HG02840 (cell line): ENCODE data around the gene CTBS.
"Not testable (repeated sequence)": the region's sequence is repeated elsewhere in the genome, so short reads cannot be mapped to it uniquely, and the experiment has no call there.

Source experiments
- ATAC-seq: cut with Tn5 transposase; IDR thresholded peaks from one replicate; pipeline ENCODE4 v1.9.1; 2021; ENCODE audit warnings: mild to moderate bottlenecking, moderate library complexity, moderate number of reproducible peaks; ENCODE audit not compliant: unreplicated experiment, low FRiP score

The CTBS gene, protein sequence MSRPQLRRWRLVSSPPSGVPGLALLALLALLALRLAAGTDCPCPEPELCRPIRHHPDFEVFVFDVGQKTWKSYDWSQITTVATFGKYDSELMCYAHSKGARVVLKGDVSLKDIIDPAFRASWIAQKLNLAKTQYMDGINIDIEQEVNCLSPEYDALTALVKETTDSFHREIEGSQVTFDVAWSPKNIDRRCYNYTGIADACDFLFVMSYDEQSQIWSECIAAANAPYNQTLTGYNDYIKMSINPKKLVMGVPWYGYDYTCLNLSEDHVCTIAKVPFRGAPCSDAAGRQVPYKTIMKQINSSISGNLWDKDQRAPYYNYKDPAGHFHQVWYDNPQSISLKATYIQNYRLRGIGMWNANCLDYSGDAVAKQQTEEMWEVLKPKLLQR

DNA sequence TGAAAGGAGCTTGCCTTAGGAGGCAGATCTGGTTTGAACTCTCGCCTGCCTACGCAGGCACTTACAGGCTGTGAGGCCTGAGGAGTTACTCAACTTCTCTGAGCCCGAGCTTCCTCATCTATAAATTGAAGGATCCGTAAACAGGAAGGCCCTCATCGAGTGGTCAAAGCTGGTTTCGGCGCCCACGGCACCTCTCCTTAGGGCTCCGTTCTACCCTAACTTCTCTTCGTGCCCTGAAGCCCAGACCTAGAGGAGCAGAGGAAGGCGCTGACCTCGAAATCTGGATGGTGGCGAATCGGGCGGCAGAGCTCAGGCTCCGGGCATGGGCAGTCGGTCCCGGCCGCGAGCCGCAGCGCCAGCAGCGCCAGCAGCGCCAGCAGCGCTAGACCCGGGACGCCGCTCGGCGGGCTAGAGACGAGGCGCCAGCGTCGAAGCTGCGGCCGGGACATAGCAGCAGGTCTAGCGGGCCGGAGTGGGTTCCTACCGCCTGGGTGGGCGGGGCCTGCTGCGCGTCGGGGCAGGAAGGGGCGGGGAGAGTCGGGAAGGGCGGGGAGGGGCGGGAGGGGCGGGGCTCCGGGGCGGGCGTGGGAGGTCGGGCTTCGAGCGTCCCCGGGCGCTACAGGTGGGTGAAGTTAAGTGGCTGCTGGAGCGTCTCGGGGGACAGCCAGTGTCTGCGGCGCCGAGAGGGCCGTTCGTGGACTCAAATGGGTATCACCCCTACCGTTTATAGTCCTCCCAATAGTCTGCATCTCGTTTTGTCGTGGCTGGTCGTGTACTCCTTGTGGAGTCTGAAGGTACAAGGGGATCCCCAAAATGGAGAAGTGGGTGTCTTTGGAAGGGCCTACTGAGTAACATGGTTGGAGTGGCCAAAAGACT is at the start of gene CTBS:
Gene CTBS, minus strand, starts transcription at position 474 of the 876 bp plus-strand sequence. Its CDS starts 25 bp downstream, at position 449.
- ATAC-seq: peak; percentile 89

DNA sequence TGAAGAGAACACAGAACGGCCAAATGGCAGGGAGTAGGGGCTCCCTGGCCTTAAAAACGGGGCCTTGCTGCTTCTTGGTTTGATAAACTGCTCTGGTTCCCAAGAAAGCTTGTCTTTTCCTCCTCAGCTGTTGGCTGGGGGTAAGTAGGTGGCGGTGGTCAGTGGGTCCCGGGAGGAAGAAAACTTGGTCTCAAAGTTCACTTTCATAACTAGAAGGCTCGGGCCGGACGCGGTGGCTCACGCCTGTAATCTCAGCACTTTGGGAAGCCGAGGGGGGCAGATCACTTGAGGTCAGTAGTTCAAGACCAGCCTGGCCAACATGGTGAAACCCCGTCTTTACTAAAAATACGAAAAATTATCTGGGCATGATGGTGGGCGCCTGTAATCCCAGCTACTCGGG is 47.3 kb upstream of the CTBS start:
- no peak for ATAC-seq

DNA sequence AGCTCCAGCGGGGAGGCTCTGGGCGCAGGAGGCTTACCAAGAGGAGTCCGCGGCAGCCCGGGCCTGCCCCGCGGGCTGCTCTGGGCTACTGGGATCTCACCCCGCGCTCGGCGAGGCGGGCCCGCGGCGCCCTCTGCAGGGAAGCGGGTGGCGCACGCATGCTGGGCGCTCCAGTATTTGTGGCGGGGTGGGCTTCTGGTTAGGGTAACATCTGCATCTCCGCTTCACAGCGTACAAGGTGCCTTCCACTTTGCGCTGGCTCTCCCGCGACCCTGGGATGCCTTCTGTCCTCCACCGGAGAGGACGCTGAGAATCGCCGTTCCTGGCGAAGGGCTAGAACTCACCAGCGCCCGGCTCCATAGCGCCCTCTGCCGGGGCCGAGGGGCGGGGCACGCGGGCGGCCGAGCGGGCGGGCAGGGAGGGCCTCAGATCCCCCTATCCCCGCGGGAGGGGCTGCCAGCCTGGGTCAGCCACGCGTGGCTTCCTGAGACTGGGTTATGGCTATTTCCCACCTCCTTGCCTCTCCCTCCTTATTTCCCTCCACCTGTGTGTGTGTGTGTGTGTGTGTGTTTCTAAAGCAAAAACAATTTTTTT is 46.6 kb upstream of the CTBS start:
- peak; percentile 96 for ATAC-seq

DNA sequence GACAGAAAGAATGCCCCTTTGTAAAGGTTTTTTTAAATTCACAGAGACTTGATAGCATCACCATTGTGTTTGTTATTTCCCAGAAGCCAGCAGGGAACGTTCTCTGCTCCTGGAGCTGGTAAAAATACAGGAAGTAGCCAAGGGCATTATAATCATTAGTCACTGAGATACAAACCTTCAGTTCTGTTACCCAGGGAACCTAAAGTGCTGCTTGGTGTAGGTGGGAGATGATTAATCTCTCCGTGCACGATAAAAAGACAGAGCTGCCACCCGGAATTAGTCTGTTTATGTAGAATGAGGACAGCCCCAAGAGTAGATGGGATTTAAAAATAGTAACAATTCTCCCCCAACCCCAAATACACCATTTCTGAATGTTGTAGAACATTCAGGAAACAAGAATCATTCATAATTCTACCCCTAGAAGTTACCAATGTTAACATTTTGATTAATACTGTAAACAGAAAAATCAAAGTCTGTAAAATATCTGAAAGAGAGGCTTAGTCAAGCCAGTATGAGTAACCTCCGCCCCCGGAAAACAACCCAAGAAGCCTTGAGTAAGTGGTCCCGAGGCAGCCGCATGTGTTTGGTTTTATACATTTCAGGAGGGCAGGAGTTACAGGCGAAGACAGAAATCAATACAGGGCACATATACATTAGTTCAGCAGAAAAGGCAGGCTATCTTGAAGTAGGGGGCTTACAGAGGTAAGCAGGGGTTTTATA is 45.3 kb upstream of the CTBS start:
- ATAC-seq: no peak

DNA sequence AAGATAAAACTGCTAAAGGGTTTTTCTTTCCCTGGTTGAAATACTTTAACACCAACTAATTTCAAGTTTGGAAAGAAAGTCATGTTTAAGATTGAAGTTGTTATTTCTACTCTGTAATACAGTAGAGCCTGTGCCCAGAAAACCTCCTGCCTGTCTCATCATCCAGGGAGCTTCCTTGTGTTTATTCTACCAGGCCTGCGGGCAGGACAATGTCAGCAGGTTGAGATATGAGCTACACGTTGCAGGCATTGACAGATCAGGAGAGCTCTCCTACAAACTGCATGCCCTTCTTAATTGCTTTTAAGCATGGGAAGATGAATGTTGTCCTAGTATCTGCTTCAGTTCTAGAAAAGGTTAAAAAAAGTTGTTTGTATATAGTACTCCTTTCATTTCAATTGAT is 43.1 kb upstream of the CTBS start:
- ATAC-seq: no peak

DNA sequence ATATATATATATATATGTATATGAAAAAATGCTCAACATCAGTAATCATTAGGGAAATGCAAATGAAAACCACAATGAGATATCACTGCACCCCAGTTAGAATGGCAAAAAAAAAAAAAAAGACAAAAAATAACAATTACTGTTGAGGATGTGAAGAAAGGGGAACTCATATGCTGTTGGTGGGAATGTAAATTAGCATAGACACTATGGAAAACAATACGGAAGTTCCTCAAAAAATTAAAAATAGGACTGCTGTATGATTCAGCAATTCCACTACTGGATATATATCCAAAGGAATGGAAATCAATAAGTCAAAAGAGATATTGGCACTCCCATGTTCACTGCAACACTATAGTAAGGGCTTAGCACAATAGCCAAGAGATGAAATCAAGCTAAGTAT is 41.5 kb upstream of the CTBS start:
- ATAC-seq: no peak

DNA sequence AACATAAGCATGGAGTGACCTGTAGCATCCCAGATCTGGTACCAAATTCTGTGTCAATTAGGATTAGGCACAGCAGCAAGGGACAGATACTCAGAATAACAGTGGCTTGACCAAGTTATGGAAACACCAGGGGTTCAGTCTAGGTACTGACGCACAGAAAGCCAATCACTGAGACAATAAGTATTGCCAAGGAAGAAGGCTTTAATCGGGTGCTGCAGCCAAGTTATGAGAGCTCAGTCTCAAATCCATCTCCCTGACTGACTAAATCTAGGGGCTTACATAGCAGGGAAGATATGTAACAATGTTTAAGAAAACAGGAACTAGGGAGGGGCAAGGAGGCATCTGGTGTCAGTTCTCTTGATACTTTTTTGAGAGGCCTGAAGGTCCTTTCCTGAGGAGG is 39.6 kb upstream of the CTBS start:
- ATAC-seq: no peak

DNA sequence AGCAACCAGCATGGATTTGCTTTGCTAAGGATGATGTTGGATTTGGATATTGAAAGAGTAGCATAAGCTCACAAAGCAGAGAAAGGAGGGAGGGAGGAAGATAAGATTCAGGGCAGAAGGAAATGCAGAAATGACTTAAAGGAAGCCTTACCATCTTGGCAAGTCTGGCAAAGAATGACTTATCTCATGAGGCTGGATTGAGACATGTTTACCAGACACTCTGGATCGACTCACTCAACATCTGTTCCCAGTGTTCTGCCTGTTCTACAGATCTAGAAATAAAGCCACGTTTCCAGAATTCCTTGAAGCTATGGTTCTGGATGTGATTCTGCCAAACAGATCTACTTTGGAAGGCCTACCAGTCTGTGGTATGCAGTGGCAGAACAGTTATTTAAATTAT is 38.8 kb upstream of the CTBS start:
- no peak for ATAC-seq

DNA sequence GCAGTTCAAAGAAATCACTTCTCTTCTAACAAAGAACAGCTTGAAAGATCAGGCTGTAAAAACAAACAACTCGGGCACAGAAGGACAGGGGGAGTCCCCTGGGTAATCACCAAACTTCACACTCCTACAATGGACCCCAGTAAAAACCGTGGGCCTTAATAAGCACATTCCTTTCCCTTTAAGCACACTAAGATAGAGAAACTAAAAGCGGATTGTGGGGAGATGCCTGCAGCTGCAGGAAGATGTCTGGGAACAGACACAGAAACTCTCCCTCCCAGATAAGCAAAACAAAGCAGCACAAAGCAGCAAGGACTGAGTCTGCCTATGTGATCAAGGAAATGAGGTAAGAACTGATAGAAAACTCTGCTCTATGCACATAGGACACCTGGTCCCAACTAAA is 37.6 kb upstream of the CTBS start:
- ATAC-seq: no peak

DNA sequence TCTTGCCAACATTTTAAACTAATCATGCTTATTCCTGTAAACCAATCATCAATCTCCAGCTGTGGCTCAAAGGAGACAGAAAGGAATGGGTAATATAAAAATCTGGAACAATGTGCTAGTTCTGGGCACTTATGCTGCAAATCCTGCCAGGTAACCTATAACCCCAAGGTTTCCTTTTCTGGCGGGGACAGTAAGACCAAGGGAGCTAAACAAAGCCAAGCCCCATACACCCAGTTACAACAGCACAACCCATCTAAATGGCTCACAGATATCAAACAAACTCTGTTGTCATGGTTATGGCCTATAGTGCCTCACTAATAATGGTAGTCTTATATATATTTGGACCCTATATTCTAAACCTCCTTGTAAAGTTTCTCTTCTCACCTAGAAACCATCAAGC is 36.9 kb upstream of the CTBS start:
- no peak for ATAC-seq

DNA sequence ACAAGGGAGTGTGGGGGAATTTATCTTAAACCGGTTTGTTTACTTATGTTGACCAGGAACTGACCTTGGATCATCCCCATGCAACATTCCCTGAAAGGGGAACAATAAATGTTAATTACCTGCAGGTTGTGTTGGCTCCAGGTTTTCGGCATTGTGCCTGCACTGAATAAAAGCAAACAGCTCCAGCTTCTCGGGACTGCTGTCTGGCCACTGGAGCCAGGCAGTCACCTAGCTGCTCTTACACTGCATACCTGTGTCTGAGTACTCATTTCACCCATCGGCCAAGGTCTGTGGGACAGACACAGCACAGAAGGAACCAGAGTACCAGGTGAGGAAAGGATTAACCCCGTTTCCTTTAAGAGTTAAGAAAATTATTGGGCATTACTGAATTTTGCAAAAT is 32.7 kb upstream of the CTBS start:
- no peak for ATAC-seq

DNA sequence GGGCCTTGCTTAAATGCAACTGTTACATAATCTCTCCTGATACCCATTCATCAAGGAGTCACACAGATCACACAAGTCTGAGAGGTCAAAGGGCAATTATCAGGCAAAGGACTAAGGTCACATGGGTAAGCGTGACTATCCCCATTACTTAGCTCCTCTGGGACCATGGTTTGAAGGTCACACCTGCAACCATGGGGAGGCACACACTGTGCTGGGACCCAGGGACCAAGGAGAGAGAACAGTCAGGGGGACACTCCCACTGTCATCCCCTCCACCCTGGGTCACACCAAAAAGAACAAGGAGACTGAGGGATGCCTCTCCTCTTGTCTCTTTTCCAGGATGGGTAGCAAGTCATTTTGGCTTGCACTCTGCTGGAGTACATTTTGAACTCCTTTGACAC is 30.9 kb upstream of the CTBS start:
- no peak for ATAC-seq

DNA sequence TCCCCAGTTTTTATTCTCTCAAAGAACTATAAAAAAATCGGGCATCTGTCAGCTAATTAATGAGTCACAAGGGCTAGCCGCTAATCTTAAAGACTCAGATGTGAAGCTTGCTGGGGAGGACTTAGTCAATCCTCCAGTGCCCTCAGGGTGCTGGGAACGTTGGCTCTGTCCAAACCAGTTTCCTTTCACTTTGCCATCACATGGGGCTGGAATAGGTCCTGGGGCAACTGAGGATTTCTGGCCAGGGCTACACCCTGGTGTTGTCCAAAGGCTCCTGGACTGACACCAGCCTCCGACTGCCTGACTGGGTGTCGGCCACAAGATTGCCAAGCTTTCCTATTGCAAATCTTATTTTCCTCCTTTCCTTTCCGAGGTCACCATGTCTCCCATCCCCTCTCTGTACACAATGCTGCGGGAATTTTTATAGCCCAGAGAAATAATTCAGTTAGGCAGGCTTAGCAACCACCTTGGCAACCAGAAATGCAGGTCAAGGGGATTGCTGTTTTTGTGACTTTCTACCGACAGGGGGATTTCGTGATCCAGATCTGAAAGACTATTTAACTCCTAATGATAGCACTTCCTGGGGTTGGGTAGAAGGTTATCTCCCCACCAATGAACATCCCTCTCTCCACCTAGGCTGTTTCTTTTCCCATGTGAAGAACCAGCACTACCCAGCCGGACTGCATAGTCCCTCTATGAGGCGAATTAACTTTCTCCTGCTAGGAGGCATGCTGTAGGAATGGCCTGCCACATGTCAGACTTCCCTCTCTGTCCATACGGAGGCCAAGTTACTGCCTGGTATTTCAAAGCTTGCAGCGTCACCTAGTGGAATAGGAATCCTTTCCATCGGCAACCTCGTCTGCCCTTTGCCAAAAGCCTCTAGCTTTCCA is 29.9 kb upstream of the CTBS start:
- ATAC-seq: no peak

DNA sequence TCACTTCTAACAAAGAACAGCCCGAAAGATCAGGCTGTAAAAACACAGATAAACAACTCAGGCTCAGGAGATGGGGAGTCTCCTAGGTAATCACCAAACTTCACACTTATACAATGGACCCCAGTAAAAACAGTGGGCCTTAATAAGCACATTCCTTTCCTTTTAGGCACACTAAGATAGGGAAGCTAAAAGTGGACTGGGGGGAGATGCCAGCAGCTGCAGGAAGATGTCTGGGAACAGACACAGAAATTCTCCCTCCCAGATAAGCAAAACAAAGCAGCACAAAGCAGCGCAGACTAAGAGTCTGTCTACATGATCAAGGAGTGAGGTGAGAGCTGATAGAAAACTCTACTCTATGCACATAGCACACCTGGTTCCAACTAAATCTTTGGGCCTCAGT is 29.0 kb upstream of the CTBS start:
- no peak for ATAC-seq

DNA sequence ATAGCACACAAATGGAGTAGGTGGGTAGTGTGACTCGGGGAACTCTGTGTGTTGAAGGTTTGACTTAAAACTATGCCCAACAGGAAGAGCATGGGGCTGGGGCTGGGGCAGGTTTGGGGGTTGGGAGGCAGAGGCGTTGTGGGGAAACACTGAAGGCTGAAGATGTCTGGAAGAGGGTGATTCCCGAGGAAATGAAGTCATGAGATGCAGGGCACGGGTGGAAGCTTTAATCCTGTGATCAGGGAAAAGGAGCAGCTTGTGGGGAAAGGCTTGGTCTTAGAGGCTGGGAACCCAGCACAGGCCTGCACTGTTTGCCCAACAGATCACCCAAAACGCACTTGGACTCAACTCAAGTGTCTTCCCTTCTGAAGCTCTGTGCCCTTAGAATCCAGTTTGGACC is 26.6 kb upstream of the CTBS start:
- ATAC-seq: no peak

DNA sequence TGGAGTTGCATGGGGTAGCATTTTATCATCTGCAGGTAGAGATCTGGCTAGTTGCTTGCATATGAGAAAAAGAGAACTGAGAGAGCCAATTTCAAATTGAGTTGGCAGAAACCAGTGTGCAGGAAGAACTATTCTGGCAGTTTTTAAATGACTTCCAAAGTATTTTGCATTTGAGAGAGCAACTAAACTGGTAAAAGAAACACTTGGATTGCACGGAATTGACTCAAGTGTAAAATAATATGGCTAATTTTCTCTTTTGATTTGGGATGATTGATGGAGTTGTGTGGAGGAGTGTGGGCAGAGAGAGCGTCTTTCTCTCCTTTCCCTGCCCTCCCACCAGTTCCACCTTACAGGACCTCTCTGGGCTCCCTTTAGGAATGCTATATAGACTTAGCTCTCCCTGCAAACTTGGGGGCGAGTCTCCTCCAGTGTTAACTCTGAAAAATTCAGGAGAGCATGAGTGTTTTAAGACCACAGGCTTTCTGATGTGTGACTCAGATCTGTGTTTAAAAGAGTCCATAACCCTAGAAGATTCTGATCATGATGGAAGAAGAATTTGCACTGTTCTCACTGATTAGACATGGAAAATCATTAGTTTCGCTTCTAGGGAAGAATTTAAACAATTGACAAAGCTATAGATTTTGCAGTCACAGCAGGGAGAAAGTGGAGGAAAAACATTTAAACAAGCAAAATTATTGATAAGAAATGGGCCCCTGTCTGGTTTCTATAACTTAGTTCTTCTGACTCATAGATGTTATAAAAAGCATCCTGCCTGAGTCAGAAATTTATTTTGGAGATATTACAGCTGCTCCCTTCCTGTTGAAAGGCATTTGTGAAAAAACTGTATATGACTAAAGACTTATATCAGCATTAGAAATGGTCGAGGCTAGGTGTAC is 24.9 kb upstream of the CTBS start:
- ATAC-seq: peak; percentile 74

DNA sequence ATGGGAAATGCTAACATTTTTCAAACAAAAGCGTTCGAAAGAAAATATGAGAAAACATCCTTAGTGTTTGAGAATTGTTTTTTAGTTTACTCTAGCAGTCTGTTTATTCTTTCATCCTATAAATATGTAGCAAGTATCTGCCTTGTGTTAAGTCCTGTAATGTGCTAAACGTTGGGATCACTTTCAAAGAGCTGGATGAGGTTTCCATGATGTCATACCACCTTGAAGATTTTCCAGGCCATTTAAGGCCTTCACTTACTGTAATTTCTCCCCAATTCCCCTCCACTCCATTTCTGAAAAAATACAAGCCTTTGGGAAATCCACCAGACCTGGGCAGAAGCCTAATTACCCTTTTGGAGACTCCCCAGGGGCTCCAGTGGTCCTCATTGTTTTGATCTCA is 24.2 kb upstream of the CTBS start:
- ATAC-seq: no peak

DNA sequence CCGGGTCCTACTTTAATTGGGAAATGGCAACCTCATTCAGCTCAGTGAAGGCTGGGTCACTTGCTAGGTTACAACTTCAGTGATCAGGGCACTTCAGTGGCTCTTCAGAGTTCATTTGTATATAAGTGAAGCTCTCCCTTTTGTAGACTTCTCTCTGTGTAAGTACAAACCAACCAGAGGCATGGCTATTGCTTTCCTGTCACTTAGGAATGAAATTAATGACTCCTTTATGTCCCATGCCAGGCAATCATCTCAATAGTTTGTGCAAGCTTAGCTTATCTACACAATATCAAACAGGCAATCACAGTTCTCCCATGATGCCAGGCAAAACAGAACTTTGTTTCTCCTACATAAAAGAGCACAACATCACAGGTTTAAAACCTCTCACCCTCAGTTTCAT is 22.8 kb upstream of the CTBS start:
- no peak for ATAC-seq

DNA sequence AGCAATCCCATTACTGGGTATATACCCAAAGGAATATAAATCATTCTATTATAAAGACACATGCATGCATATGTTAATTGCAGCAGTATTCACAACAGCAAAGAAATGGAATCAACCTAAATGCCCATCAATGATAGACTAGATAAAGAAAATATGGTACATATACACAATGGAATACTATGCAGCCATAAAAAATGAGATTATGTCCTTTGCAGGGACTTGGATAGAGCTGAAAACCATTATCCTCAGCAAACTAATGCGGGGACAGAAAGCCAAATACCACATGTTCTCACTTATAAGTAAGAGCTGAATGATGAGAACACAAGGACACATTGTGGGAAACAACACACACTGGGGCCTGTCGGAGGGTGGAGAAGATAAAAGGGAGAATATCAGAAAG is 20.7 kb upstream of the CTBS start:
- not testable (repeated sequence) for ATAC-seq
